GM18520 (cell line): ENCODE data around the gene DPCD.

Source experiments
- ATAC-seq: cut with Tn5 transposase; IDR thresholded peaks from one replicate; pipeline ENCODE4 v1.9.1; 2021; ENCODE audit not compliant: unreplicated experiment

The DPCD gene

GRCh38 chr10:101653536-101653935 lies 65.4 kb downstream of the DPCD start:
- no peak for ATAC-seq

- no peak for ATAC-seq
Observed at GRCh38 chr10:101655570-101655969, 67.4 kb downstream of the DPCD start.

GRCh38 chr10:101656890-101657289 lies 68.8 kb downstream of the DPCD start:
- ATAC-seq = no peak

GRCh38 chr10:101658975-101659374 lies 70.9 kb downstream of the DPCD start:
- no peak for ATAC-seq
